Stimulated activated CD8-positive, alpha-beta memory T cell treated with anti-CD3 and anti-CD28 coated beads, Interleukin-12 subunit alpha, Interleukin-12 subunit beta, amount 100 ng/mL, for 24 hours (primary cell): ENCODE data around the gene WNT5A.
"Not testable (repeated sequence)": the region's sequence is repeated elsewhere in the genome, so short reads cannot be mapped to it uniquely, and the experiment has no call there.

ENCODE experiments used
- DNase-seq: peaks from one replicate; pipeline ENCODE4 v3.0.0-alpha.2; 2020; ENCODE audit errors: extremely low read depth

The WNT5A gene

DNA sequence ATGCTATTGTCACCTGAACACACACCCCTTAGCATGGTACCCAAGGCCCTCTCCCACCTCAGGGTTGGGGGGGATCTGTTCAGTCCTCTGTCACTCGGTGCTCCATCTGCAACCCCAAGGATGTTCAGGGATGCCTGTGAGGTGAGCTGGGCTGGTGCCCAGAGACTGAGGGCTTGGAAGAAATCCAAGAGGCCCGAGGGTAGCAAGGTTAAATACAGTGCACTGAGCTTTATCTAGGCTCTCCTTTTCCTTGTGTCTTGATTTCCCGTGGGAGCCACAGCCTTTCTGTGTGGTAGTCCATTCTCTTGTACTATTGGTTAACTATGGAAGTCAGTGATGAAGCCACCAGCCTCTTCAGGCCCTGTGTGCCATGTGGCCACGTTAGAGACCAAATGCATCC is 18.7 kb upstream of the WNT5A start:
- DNase-seq: no peak

DNA sequence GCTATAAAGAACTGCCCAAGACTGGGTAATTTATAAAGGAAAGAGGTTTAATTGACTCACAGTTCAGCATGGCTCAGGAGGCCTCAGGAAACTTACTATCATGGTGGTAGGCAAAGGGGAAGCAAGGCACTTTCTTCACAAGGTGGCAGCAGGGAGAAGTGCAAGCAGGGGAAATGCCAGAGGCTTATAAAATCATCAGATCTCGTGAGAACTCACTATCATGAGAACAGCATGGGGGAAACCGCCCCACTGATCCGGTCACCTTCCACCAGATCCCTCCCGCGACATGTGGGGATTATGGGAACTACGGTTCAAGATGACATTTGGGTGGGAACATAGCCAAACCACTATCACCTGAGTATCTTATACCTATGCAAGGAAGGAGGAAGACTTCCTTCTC is 18.0 kb upstream of the WNT5A start:
- not testable (repeated sequence) for DNase-seq

DNA sequence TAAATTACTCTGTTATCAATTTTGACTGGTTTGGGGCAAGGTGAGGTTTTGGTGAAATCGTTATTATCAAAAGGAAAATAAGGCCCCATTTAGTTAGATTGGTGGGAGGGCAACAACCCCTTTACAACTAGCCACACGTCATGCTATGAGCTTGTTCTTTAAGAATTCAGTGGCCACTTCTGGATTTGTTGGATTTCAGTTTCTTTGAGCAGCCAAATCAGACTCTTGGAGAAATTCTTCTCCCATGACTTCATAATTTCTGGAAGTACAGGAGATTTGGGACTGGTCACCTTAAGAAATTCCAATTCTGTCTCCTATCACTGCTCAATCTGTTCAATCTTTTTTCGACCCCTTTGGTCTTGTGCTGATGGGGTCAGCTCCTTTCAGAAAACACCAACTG is 14.8 kb upstream of the WNT5A start:
- no peak for DNase-seq

DNA sequence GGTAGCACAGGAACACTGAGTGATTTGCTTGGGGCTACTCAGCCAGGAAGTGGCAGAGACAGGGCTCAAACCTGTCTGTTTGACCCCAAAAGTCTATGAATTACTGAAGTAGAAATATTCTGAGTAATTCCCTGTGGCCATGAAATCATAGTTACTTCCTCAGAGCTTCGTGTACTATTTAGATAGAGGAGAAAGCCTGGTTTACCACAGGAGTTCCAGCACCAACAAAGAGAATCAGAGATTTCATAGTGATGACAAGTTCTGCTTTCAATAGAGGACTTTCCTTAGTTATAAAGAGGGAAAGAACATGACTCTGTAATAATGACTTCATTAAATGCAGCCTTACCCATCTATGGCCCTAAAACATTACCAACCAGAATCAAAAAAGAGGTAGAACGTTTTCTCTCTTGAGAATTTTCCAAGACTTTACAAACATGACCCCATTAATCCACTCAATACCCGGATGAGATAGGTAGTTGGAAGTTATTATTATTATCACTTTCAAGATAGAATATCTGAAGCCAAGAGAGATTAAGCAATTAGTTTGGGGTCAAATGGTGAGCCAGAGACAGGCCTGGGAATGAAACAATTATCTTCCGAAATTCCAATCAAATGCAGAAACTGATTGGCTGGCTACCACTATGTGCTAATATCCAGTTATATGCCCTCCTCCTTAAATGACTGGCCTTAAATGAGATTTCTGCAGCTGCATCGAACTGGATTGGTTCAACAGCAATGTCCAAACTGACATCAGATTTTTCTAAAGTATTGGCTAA is 13.6 kb upstream of the WNT5A start:
- no peak for DNase-seq

DNA sequence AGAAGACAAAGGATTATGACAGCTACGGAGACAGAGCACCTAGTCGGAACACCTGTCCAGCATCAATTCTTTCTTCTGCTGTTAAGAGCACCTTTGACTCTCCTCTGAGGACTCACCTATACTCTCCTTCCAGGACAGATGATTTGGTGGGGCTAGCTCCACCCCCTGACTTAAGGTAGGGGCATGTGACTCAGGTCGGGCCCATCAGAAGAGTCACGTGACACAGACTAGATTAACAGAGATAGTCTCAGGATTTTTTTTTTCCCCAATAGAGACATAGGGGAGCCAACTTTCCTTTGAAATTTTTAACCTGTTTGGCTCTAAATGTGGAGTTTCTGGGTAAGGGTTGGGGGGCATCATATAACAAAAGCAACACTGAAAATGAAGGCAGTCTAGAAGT is 11.4 kb upstream of the WNT5A start:
- DNase-seq: no peak

DNA sequence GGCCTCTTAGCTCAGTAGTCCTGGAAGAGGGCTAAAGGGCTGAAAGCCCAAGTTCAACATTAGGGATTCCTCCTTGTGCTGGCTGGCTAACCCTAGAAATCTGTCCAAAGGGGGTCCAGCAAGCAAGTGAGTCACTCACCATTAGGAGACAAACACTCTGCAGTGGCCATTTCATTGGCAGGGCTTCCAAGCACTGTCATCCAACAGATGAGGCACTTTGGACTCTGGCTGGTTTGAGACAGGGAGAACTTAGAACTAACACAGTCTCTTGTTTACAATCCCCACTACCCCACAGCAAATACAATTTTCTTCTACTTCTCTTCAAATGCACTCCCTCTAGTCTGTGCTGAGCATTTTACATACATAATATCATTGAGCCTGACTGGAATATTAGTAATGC is 10.1 kb upstream of the WNT5A start:
- DNase-seq: no peak

DNA sequence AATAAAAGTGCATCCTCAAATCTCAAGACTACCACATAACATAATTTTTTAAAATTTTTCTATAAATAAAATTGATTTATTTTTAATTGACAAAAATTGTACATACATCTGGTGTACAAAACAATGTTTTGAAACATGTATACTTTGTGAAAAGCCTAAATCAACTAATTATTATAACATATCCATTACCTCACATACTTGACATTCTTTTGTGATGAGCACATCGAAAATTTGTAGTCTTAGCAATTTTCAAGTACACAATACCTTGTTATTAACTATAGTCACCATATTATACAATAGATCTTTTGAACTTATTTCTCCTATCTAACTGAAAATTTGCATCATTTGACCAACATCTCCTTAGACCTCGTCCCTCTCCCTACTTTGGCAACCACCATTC is 7.9 kb upstream of the WNT5A start:
- DNase-seq: no peak

DNA sequence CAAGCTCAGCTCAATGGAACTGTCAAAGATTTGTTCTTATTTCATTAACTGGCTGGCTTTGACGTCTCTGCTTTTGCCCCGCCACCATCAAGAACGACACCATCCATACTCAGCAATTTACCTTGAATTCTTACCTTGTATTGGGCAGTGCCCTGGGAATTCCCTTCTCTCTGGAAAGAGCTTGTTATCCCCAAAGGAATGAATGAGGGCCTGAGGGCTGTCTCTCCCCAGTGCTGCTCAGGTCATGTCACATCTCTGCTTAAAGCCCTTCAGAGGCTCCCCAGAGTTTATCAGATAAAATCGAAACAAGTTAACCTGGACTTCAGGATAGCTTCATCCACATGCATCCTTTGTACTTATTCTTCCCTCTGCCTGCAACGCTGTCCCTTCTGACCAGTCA is 5.9 kb upstream of the WNT5A start:
- no peak for DNase-seq

DNA sequence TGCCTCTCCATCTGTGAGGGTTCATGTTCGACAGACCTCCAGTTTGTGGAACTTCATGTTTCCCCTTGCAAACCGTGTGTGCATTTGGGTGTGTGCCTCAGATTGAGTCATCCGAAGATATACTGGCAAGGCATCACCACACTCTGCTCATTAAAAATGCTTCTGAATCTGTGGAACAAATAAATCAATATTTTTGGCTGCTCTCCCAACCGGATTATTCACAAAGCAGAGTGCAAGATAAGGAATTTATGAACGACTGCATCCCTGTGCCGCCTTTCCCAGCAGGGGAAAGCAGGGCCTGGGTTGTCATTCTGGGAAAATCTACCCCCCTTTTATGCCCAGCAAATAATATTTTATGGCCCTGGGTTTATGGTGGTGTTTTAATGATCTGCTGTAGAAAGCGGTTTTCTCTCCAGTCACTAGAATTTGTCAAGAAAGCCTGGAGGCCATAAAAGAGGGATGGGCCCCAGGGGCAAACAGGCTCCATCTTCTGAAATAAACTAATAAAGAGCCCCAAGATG is 4.2 kb upstream of the WNT5A start:
- no peak for DNase-seq

DNA sequence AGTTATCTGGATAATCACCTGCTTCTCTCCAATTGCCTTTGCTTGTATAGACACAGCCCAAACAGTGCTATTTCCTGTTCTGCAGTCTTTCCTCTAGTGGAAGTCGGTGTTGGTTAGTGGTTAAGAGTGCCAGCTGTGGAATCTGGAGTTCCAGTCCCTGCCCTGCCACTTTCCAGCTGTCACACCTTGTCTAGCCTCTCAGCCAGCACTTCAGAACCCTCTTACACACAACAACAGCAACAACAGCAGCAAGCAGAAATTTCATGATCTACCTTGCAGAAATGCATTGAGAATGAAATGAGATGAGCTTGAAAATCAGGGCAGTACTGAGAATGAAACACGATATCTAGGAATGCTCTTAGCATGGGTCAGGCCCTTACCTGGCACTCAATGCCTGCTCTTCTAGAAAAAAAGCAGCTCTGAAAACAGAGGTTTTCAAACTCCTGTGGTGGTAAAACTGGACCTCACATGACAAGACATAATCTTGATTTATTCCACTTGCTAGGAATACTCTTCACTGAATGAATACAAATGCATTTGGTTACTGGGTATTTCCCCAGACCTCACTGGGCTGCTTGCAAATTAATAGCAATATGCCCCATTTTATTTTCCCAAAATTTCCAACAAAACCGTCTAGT is 3.3 kb upstream of the WNT5A start:
- no peak for DNase-seq

DNA sequence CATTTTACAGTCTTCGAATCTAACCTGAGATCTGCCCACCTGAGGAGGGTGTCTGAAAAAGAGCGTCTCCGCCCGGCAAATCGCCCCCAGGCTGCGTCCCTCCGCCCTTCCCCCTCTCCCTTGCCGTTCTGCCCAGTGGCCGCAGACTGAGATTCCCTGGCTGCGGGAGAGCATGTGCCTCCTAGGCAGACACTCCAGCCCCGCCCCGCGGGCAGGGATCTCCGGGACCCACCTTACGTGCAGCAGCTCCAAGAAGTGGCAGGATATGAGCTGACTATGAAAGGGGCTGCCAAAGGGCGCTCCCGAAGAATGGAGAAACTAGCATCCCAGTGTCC is 2.7 kb upstream of the WNT5A start:
- DNase-seq: no peak

DNA sequence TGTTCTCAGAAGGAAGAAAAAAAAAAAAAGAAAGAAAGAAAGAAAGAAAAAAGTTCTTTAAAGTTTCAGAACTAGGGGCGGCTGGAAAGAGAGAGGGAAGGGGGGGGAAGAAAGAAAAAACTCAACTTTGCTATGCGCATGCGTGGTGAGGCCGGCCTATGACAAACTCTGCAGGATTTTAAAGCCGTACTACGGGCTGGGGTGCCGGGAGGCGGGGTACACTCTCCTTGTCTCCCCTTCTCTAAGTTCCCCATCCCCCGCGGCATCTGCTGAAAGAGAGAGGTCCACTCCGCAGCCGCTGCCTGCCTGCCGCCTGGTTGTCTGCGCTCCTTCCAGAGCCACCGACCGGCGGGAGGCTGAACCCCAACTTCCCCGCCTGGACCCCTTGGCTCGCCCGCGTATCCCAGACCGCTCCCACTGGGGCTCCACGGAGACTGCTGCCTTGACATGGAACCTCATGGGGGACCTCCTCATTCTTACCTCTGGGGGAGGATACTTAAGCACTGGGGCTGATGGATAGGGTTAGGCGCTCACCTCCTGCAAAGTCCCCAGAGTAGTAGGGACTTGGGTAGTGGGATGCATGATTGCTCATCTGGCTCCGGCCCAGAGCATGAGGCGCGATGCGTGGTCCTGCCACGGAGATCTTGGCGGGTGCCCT is 1.4 kb upstream of the WNT5A start:
- DNase-seq: no peak

DNA sequence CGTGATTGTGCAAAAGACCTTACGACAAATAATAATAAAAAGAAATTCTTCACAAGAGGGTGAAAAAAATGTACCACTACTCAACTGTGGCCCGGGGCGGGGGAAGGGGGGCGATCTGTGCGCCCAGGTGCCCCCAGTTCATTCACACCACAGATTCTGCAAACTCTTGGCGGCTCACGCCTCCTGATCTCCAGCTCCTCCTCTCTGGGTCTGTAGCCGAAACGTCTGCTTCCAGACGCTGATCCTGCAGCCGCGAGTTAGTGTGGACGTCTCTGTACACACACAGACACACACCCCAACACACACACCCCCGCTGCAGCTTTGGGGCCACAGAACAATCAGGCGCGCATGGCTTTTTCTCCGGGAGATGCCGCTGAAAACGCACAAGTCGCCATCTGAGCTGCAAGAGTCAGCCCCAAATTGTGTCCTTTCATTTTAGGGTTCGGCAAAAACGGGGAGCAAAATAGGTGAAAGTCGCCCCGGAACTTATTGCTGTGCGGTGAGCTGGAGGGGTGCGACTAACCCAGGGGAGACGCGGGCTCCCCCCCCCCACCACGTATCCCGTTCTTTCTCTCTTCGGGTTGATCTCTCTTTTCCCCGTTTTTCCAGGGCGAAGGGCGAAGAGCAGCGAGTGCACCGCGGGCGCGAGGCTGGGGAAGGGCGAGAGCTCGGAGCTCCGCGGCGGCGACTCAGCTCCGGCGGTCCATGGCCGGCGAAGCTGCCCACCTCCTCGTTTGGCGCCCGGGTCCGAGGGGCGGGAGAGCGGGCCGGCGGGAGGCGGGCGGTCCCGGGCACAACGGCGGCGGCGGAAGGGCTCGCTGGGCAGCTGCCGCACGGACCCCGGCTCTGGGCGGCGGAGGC is 505 bp upstream of the WNT5A start:
- no peak for DNase-seq

DNA sequence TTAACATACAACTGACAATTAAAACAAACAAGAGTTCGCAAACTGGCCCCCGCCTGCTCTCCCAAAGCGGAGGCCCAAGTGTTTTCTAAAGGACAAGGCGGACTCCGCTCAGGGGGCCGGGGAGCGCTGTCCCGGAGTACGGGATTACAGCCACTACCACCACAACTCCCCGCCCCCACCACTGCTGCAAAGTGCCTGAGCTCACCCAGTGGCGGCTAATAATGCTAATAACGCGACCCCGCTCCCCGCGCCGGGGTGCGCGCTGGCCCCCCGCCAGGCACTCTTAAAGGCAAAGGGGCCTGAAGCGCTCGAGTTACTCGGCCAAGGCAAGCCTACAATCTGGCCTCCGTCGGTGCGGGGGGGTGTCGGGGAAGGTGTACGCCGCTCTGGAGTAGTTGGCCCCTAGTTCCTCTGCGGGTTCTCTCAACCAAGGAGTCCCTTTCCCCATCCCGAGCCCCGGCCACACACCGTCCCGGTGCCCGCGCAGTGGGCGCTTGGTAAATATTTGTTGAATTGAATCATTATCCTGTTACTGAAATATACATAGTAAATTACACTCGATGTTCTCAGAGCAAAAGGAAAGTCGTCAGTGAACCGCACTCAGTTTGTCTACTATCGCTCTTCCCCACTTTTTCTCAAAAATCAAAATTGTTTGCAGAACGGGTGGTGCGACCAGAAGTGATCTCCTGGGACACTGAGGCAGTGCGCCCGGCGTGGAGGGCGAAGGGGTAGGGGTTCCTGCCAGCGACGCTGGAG is 827 bp downstream of the WNT5A start:
- no peak for DNase-seq

DNA sequence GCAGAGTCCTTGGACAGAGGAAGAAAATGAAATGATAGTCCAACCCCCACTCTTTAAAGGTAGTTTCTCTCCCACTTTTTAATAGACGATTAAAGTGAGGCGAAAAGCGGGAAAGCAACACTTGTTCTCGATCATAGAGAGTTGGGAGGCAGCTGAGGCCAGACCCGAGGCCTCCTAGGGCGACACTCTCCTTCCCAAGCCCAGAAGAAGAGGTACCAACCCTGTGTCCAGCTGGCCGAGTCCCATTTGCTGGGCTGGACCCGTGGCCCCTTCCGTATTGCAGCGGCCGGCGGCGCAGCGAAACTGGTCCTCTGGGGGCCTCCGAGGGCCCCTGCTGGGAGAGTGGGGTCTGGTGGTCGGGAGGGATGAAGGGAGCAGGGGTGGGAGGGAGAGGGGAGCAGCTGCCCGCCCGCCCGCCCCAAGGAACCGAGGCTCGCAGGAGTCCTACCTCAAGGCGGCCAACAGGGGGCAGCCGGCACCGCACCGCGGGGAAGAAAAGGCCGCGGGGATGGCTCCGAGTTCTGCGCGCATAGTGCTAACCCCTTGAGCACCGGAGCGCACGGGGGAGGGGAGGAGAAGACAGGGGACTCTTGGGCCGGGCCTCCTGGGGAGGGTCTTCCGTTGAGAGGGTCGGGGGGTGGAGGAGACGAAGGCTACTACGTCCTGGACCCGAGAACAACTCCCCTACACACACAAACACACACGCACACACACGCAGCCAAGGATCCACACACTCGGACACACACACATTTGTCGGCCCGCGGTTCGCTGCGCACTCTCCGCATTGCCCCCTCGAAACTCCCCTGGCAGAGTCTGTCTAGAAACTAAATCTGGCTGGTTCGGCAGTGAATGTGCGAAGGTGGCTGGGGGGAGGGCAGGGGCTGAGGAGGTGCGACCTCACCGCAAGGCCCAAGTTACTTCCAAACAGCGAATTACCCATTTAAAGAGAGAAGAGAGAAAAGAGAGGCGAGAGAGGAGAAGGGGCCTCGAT is 2.0 kb downstream of the WNT5A start:
- no peak for DNase-seq

DNA sequence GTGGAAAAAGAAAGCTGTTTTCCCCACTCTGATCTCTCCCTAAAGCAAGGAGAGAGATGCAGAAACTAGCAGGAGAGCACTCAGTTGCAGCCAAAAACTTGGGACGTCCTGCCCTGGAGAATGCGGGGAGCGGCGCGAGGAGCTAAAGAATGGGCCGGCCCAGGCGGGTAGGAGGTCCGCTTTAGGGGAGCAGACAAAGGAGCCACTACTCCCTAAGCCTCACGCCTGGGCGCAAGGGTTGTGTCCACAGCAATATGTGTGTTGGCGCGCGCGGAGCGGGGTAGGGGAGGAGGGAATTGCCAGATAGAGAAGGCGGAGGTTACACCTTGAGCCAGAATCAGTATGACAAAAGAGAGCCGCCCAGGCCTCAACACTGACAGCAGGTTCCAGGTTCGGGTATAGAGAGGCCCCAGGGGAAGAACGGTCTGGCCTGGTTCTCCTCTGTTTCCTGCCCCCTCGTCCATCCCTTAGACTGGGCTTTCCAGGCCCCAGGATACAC is 2.9 kb downstream of the WNT5A start:
- DNase-seq: no peak

DNA sequence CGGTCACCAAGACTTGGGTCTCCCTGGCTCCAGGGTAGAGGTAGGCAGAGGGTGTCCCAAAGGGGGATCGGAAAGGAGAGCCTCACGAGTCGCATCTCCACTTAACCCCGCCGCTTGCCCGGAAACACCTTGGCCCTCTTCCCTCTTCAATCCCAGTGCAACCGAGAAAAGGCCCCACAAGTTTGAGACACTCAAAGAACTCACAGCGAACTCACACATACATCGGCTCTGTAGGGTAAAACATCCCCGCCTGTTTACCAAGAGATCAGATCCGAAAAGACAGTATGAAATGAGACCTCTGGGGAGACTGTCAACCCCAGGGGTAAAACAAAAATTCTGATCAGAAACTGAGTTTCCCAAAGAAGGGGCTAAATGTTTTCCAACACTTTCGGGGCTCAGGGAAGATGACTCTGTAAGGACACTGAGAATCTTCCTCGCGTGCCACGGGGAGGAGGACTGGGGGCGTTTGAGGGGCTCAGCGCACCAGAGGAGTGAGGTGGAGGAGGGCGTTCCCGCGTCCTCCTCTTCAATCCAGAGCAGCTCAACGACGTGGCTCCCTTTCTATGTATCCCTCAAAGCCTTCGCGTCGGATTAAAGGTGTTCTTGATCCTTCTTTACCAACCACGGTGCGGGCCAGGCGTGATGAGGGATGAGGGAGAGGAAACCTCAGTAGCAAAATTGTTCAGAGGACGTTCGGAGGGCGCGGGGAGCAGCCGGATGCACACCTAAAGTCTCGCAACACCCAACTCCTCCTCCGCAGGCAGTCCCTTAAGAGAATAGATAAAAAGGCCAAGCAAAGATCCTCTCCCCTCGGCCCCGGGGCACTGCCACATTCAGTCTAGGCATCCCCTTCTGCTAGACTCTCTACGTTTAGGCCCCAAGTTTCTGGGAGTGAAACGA is 3.7 kb downstream of the WNT5A start:
- no peak for DNase-seq

DNA sequence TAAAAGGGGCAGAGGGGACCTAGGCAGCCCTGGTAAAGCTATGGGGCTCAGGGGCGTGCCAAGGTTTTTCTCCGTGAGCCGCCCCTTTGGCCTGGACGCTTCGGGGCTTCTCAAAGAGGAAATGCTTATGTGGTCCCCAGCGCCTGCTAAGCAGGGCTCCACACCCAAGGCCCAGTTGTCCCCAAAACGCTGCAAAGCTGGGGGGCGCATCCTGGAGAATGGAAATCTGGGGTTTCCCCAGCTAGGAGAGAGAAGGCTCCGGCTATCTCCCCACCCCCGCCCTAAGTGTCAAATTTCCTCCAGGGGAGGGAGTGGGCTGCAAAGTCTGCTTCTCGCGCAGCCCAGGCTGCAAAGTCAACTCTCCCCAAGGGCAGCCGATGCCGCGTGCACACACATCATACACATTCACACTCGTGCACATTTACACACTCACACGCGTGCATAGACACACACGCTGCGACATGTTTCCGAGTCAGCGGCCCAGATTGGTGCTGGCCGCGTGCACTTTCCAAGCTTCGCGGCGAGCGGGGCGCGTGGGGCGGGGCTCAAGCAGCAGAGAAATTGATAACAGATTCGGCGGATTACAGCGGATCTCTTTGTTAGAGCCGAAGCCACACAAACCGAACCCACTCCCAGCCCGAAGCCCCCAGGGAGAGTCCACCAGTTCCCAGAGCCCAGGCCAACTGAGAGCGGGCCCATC is 4.5 kb downstream of the WNT5A start:
- DNase-seq: no peak
